Uterus (tissue), 2 donors: ENCODE results near the gene STX2.

Source experiments
- CTCF ChIP-seq, 4 experiments: fragments of 200-600 bp in 2 of 4; fragments of 450-650 bp in 2 of 4; sonication (generic) in 2 of 4; IDR thresholded peaks; one replicate each; pipeline ENCODE4 v1.5.1; 2016 to 2019; ENCODE audit warnings: antibody characterized with exemption in 4 of 4, mild to moderate bottlenecking in 2 of 4, moderate library complexity in 1 of 4
- POLR2A ChIP-seq, 2 donors: fragments of 450-650 bp; IDR thresholded peaks; one replicate each; pipeline ENCODE4 v1.6.1; 2016; ENCODE audit warnings: antibody characterized with exemption in 2 of 2, mild to moderate bottlenecking in 1 of 2, moderate library complexity in 1 of 2

GRCh38 chr12:130876297-130876696 lies 37.2 kb upstream of the STX2 start:
- TF ChIP-seq POLR2A (IDR thresholded peaks at IDR 0.05) (no peak), CTCF (IDR thresholded peaks at IDR 0.05) (no peak)
